Measurements from ENCODE around the gene CTSL.
"Not testable (repeated sequence)": the region's sequence is repeated elsewhere in the genome, so short reads cannot be mapped to it uniquely, and the experiment has no call there.

Gene CTSL

GRCh38 chr9:87742813-87743428 lies 17.0 kb downstream of the CTSL start:
- H3K9ac ChIP-seq (ENCODE audit: low read length), result no peak overlapping the region
- no peak overlapping the region for H3K27ac ChIP-seq (ENCODE audit: low read depth, low read length, poor library complexity, severe bottlenecking)
- TF ChIP-seq, protein P1, sequence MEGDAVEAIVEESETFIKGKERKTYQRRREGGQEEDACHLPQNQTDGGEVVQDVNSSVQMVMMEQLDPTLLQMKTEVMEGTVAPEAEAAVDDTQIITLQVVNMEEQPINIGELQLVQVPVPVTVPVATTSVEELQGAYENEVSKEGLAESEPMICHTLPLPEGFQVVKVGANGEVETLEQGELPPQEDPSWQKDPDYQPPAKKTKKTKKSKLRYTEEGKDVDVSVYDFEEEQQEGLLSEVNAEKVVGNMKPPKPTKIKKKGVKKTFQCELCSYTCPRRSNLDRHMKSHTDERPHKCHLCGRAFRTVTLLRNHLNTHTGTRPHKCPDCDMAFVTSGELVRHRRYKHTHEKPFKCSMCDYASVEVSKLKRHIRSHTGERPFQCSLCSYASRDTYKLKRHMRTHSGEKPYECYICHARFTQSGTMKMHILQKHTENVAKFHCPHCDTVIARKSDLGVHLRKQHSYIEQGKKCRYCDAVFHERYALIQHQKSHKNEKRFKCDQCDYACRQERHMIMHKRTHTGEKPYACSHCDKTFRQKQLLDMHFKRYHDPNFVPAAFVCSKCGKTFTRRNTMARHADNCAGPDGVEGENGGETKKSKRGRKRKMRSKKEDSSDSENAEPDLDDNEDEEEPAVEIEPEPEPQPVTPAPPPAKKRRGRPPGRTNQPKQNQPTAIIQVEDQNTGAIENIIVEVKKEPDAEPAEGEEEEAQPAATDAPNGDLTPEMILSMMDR (IDR thresholded peaks at IDR 0.05; ENCODE audit: low read length), result no peak
- no peak for TF ChIP-seq EZH2 (IDR thresholded peaks at IDR 0.05; ENCODE audit: borderline replicate concordance, low read length)
- no peaks in the 10 kb centered on the region for H3K36me3 ChIP-seq (ENCODE audit: insufficient read depth, low read length)
- H4K20me1 ChIP-seq (ENCODE audit: insufficient read depth, low read length), result no peaks in the 10 kb centered on the region
- no peaks in the 10 kb centered on the region for H3K4me1 ChIP-seq (ENCODE audit: insufficient read depth, low read length, severe bottlenecking)
- no peak overlapping the region for H3K4me2 ChIP-seq (ENCODE audit: low read length)
- no peaks in the 10 kb centered on the region for H3F3A ChIP-seq (ENCODE audit: insufficient read depth, low read length)
- H3K79me2 ChIP-seq (ENCODE audit: insufficient read depth, low read length), result no peaks in the 10 kb centered on the region
- no peak overlapping the region for H2AFZ ChIP-seq (ENCODE audit: low read length)
- H3K27me3 ChIP-seq (ENCODE audit: insufficient read depth, low read length), result no peaks in the 10 kb centered on the region
- no peaks in the 10 kb centered on the region for H3K9me2 ChIP-seq (ENCODE audit: low read depth, low read length)
- H3K9me3 ChIP-seq (ENCODE audit: low read length), result no peaks in the 10 kb centered on the region
- no peak overlapping the region for H3K4me3 ChIP-seq (ENCODE audit: low read depth, low read length, poor library complexity, severe bottlenecking)

- not testable (repeated sequence) for H4K20me1 ChIP-seq (ENCODE audit: insufficient read depth, low read length); H3K4me2 ChIP-seq (ENCODE audit: low read length); H3K4me1 ChIP-seq (ENCODE audit: insufficient read depth, low read length, severe bottlenecking); H3K9ac ChIP-seq (ENCODE audit: low read length); H3K4me3 ChIP-seq (ENCODE audit: low read depth, low read length, poor library complexity, severe bottlenecking); H2AFZ ChIP-seq (ENCODE audit: low read length); H3F3A ChIP-seq (ENCODE audit: insufficient read depth, low read length); H3K79me2 ChIP-seq (ENCODE audit: insufficient read depth, low read length); H3K27ac ChIP-seq (ENCODE audit: low read depth, low read length, poor library complexity, severe bottlenecking); H3K9me2 ChIP-seq (ENCODE audit: low read depth, low read length); H3K36me3 ChIP-seq (ENCODE audit: insufficient read depth, low read length); H3K9me3 ChIP-seq (ENCODE audit: low read length); H3K27me3 ChIP-seq (ENCODE audit: insufficient read depth, low read length)
Measured at GRCh38 chr9:87744247-87744646, 18.3 kb downstream of the CTSL start.

- H3K27ac ChIP-seq (ENCODE audit: low read depth, low read length, poor library complexity, severe bottlenecking), result no peak overlapping the region
- no peaks in the 10 kb centered on the region for H4K20me1 ChIP-seq (ENCODE audit: insufficient read depth, low read length)
- no peaks in the 10 kb centered on the region for H3K27me3 ChIP-seq (ENCODE audit: insufficient read depth, low read length)
- H3K4me1 ChIP-seq (ENCODE audit: insufficient read depth, low read length, severe bottlenecking), result no peaks in the 10 kb centered on the region
- H2AFZ ChIP-seq (ENCODE audit: low read length), result no peak overlapping the region
- no peaks in the 10 kb centered on the region for H3K36me3 ChIP-seq (ENCODE audit: insufficient read depth, low read length)
- no peaks in the 10 kb centered on the region for H3K9me2 ChIP-seq (ENCODE audit: low read depth, low read length)
- H3K79me2 ChIP-seq (ENCODE audit: insufficient read depth, low read length), result no peaks in the 10 kb centered on the region
- H3K9me3 ChIP-seq (ENCODE audit: low read length), result no peaks in the 10 kb centered on the region
- no peaks in the 10 kb centered on the region for H3F3A ChIP-seq (ENCODE audit: insufficient read depth, low read length)
- no peak for TF ChIP-seq EZH2 (IDR thresholded peaks at IDR 0.05; ENCODE audit: borderline replicate concordance, low read length)
- TF ChIP-seq, protein P1 (IDR thresholded peaks at IDR 0.05; ENCODE audit: low read length), result no peak
- H3K4me2 ChIP-seq (ENCODE audit: low read length), result no peak overlapping the region
- no peak overlapping the region for H3K4me3 ChIP-seq (ENCODE audit: low read depth, low read length, poor library complexity, severe bottlenecking)
- no peak overlapping the region for H3K9ac ChIP-seq (ENCODE audit: low read length)
Measured at GRCh38 chr9:87746186-87746585, 20.3 kb downstream of the CTSL start.

DNA sequence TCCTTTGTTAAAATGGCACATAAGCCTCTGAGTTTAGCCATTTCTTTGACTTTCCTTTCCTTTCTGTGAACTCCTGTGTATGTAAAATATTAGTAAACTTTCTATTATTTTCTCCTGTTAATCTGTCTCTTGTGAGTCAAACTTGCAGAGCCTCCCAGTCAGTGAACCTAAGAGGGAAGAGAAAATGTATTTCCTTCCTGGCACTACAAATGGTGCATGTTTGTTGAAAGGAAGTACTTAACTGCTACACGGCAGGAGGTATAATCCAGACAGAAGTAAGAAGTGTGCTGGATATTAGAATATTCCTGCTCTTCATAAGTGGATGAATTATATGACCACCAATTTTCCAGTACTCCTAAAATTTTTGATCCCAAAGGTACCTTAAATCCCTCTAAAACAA lies 23.0 kb downstream of the CTSL start:
- H3K79me2 ChIP-seq (ENCODE audit: insufficient read depth, low read length), result no peaks in the 10 kb centered on the region
- no peak for TF ChIP-seq EZH2 (IDR thresholded peaks at IDR 0.05; ENCODE audit: borderline replicate concordance, low read length)
- H4K20me1 ChIP-seq (ENCODE audit: insufficient read depth, low read length), result no peaks in the 10 kb centered on the region
- H3K4me3 ChIP-seq (ENCODE audit: low read depth, low read length, poor library complexity, severe bottlenecking), result no peak overlapping the region
- no peaks in the 10 kb centered on the region for H3K27me3 ChIP-seq (ENCODE audit: insufficient read depth, low read length)
- H3F3A ChIP-seq (ENCODE audit: insufficient read depth, low read length), result no peaks in the 10 kb centered on the region
- H3K9me2 ChIP-seq (ENCODE audit: low read depth, low read length), result no peaks in the 10 kb centered on the region
- no peaks in the 10 kb centered on the region for H3K36me3 ChIP-seq (ENCODE audit: insufficient read depth, low read length)
- no peaks in the 10 kb centered on the region for H3K9me3 ChIP-seq (ENCODE audit: low read length)
- H3K4me1 ChIP-seq (ENCODE audit: insufficient read depth, low read length, severe bottlenecking), result no peaks in the 10 kb centered on the region
- H2AFZ ChIP-seq (ENCODE audit: low read length), result no peak overlapping the region
- no peak overlapping the region for H3K4me2 ChIP-seq (ENCODE audit: low read length)
- no peak overlapping the region for H3K9ac ChIP-seq (ENCODE audit: low read length)
- no peak overlapping the region for H3K27ac ChIP-seq (ENCODE audit: low read depth, low read length, poor library complexity, severe bottlenecking)

Measured in OCI-LY1 (cell line).